GM12892 (cell line): ENCODE results near the gene HIGD1C.
"Not testable (repeated sequence)": the region's sequence is repeated elsewhere in the genome, so short reads cannot be mapped to it uniquely, and the experiment has no call there.

Experiments
- DNase-seq: peaks from one replicate; pipeline ENCODE4 v3.0.0; 2011; ENCODE audit not compliant: insufficient read length
- FAIRE-seq: peaks from 2 replicates; lab custom pipeline; 2011; peaks lifted over from hg19 to GRCh38; lab: Jason Lieb, UNC
- POLR2A ChIP-seq: IDR thresholded peaks from 2 replicates; pipeline ENCODE4 v1.6.1; 2011; ENCODE audit warnings: low read depth, low read length, control low read depth
- POLR2AphosphoS5 ChIP-seq: IDR thresholded peaks from 2 replicates; pipeline ENCODE4 v1.6.1; 2011; ENCODE audit warnings: low read depth, low read length, control low read depth
- TAF1 ChIP-seq: IDR thresholded peaks from 2 replicates; pipeline ENCODE4 v1.6.1; 2011; ENCODE audit warnings: low read depth, mild to moderate bottlenecking, control low read depth, low read length, borderline replicate concordance

HIGD1C gene

DNA sequence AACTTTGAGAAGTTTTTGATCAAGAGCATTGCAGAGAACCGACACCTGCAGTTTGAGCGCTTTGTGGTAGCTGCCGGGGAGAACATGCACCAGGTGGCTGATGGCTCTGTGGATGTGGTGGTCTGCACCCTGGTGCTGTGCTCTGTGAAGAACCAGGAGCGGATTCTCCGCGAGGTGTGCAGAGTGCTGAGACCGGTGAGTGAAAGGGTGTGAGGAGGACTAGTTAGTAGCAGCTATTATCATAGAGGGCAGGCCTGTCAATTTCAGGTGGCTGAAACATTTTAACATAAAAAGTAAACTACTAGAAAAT, 27.0 kb upstream of the HIGD1C start:
- DNase-seq = no peak
- FAIRE-seq = no peak
- TF ChIP-seq TAF1 = no peak
- no peak for TF ChIP-seq POLR2A
- TF ChIP-seq POLR2AphosphoS5 = no peak

DNA sequence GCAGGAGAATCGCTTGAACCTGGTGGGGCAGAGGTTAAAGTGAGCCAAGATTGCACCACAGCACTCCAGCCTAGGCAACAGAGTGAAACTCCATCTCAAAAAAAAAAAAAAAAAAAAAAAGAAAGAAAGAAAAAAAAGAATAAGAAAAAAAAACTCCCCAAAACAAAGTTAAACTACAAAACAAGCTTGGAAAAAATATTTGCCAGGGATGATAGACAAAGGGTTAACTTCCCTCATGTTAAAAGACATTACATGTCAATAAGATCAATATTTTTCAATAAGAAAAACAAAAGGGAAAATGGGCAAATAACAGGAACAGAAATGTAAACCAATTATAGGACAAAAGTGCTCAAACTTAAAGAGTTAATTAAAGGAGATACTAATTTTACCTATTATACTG, 26.4 kb upstream of the HIGD1C start:
- TF ChIP-seq POLR2A = no peak
- no peak for TF ChIP-seq TAF1
- no peak for TF ChIP-seq POLR2AphosphoS5
- DNase-seq (no peak), FAIRE-seq (no peak)

GRCh38 chr12:50926415-50926814, 25.9 kb upstream of the HIGD1C start:
- FAIRE-seq (no peak), DNase-seq (no peak)
- TF ChIP-seq POLR2A (no peak), POLR2AphosphoS5 (no peak), TAF1 (no peak)

DNA sequence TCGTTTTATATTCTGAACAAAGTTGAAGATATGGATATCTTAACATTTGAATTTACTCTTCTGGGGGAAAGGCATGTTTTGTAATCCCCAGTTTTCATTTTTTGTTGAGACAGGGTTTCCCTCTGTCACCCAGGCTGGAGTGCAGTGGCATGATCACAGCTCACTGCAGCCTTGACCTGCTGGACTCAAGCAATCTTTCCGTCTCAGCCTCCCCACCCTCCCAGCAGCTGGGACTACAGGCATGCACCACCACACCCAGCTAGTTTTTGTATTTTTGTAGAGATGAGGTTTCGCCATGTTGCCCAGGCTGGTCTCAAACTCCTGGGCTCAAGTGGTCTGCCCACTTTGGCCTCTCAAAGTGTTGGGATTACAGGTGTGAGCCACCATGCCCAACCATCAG, 25.4 kb upstream of the HIGD1C start:
- not testable (repeated sequence) for DNase-seq, FAIRE-seq

DNA sequence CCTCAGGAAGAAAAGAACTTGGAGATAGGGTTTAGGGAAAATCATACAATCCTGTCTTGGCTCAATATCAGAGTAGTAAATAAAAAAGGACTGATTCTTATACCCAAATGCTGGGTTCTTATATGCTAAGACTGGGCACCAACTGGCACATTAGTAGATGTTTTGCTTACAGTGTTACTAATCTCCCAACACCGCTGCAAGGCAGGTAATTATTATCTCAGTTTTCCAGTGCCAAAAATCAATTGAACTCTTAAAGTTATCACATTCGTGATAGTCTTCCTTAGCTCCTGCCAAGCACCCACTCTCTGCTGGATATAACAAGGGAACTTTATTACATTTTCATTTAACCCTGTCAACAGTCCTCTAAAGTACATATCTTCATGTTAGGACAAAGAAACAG, 25.0 kb upstream of the HIGD1C start:
- no peak for DNase-seq
- no peak for FAIRE-seq
- TF ChIP-seq POLR2A (no peak), TAF1 (no peak), POLR2AphosphoS5 (no peak)

- TF ChIP-seq TAF1 (no peak), POLR2A (no peak), POLR2AphosphoS5 (no peak)
- no peak for FAIRE-seq
These were observed 24.5 kb upstream of the HIGD1C start for GRCh38 chr12:50927766-50928224.

DNA sequence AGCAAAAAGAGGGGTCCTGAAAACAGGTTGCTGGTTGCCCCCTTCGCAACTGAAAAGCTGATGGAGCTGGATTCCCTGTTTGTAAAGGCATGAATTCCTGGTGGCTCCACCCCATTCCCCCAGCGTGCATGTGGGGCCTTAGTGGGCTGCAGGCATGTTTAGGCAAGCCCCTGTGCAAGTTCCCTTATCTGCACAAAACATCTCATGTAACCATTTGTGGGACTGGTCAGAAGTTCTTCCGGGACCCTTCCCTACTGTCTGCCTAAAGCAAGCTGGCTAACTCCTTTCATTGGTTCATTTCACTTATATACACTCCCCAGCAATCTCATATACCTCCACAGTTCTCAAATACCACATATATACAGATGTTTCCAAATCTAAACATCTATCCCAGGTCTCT, 24.0 kb upstream of the HIGD1C start:
- no peak for DNase-seq
- TF ChIP-seq POLR2AphosphoS5 = no peak
- TF ChIP-seq TAF1 = no peak
- no peak for TF ChIP-seq POLR2A
- no peak for FAIRE-seq

More at GRCh38 chr12:50927766-50928224, 24.5 kb upstream of the HIGD1C start:
- no peak for DNase-seq

GRCh38 chr12:50929831-50930230, 22.5 kb upstream of the HIGD1C start:
- no peak for TF ChIP-seq TAF1
- TF ChIP-seq POLR2A = no peak
- no peak for TF ChIP-seq POLR2AphosphoS5
- FAIRE-seq (no peak), DNase-seq (no peak)

DNA sequence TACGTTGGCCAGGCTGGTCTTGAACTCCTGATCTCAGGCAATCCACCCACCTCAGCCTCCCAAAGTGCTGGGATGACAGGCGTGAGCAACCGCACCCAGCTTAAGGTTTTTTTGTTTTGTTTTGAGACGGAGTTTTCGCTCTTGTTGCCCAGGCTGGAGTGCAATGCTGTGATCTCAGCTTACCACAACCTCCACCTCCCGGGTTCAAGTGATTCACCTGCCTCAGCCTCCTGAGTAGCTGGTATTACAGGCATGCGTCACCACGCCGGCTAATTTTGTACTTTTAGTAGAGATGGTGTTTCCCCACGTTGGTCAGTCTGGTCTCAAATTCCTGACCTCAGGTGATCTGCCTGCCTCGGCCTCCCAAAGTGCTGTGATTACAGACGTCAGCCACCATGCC, 21.9 kb upstream of the HIGD1C start:
- not testable (repeated sequence) for FAIRE-seq, DNase-seq

GRCh38 chr12:50932787-50933280, 19.5 kb upstream of the HIGD1C start:
- TF ChIP-seq TAF1 (no peak), POLR2A (no peak), POLR2AphosphoS5 (no peak)
- DNase-seq = no peak
- no peak for FAIRE-seq

GRCh38 chr12:50933459-50934124, 18.8 kb upstream of the HIGD1C start:
- DNase-seq (no peak), FAIRE-seq (no peak)
- TF ChIP-seq POLR2A = no peak
- no peak for TF ChIP-seq POLR2AphosphoS5
- no peak for TF ChIP-seq TAF1

- TF ChIP-seq POLR2AphosphoS5 (no peak), TAF1 (no peak), POLR2A (no peak)
- FAIRE-seq (no peak), DNase-seq (no peak)
These were observed 17.9 kb upstream of the HIGD1C start for GRCh38 chr12:50934371-50934851.
